CD4-positive, alpha-beta T cell treated with Interleukin-6 at 100 ng/mL for 8 hours (primary cell): ENCODE results near the gene ZRSR2.
A peak's percentile ranks its signal among the peaks of the same experiment; 100 is the strongest.
"Not testable (repeated sequence)": the region's sequence is repeated elsewhere in the genome, so short reads cannot be mapped to it uniquely, and the experiment has no call there.

ENCODE experiments used
- DNase-seq: peaks from one replicate; pipeline ENCODE4 v3.0.0-alpha.2; 2020; ENCODE audit warnings: mixed read lengths, low spot score

ZRSR2 gene

DNA sequence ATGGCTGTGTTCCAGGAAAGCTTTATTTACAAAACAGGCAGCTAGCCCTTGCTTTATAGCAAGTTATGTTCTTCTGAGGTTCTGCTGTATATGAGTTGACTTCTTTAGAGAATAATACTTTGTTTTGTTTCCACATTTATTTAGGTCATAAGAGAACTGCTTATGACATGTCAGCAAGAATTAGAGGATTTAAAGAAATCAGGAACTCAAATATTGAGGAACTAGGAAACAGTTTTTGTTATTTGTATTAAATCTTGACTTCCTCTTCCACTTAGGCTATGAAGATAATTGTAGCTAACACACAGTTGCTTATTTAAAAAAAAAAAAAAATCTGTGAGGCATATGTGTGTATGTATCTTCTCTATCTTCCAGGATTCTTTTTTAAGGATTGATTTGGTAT is 14.3 kb downstream of the ZRSR2 start:
- no peak for DNase-seq

DNA sequence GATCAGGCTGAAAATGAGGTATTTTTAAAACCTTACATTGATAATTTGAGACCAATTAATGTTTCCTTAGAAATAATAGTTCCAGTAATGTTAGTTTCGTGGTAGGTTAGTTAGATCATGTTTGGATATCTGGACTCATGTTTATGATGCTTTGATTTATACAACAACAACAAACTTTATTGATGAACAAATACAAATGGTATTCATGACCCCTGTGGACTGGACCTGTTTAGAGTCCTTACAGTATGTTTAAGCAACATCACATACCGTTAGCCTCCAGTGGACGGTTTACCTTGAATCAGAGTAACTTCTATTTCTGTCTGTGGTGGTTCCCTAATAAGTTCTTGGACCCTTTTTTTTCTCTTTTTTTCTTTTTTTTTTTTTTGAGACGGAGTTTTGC is 18.0 kb downstream of the ZRSR2 start:
- DNase-seq, result no peak

DNA sequence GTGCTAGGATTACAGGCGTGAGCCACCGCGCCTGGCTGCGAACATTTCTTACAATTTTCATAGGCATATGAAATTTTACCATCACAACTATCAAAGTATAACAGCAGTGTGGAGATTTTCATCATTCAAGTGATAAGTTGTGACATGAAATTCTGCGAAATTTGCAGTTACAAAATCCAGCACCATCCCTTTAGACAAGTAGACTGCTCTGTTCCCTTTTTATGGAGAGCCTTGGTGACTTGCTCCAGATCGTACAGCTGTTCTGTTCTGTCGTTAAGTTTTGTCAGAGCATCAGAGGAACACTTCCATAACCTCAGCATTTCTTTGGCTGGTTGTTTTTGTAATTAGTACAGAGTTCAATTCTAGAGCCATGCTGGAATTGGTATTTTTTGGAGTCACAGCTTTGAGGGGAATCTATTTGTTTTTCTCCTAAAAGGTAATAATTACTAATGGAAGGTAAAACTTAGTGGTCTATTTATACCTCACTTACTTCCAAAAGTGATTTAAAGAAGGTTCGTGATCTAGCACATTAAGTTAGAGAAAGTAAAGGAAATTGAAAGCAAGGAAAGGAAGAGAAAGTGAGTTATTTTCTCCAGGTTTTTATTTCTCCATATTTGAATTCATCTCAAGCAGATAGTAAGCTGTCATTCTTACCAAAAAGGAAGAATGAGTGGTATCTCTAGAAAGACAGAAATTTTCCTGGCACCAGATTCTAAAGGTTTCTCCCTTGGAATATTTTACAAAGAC is 22.1 kb downstream of the ZRSR2 start:
- DNase-seq, result no peak

DNA sequence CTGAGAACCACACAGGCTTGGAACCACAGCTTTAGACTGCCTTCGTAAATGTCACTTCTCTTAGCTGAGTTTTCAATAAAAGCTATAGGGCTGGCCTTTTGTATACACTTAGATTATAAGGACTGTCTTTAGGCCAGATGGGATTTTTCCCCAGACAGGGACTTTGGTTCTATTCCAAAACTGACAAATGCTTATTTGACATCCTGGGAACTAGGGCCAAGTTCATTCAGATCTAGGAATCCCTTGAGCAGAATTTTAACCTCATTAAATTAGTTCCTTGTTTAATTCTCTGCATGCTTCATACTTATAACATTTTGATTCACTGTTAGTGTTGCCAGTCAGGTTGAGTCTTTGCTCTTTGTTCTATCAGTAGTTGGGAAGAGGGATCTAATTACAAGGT is 23.1 kb downstream of the ZRSR2 start:
- DNase-seq, result no peak

DNA sequence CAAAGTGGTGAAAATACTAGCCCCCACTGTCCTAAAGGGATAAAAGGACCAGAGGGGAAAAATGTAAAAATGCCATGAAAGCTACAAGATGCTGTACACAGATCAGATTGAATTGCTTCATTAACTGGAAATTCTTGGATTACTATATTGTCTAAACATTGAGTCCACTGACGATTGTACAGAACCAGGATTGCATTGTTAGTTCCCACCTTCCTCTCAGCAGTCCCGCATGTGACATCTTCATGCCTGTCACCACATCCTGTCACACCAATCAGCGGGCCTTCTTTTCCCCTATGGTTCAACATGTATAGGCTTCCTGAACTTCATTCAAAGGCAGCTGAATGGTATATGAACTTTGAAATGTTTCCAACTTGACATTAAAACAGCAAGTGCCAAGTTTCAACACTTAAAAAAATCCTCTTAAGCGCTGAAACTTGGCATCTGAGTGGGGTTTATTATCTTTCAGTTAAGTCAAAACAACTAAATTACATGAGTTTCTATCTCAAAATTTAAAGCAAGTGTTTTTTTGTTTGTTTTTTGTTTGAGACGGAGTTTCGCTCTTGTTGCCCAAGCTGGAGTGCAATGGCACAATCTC is 24.6 kb downstream of the ZRSR2 start:
- peak; percentile 2 for DNase-seq

DNA sequence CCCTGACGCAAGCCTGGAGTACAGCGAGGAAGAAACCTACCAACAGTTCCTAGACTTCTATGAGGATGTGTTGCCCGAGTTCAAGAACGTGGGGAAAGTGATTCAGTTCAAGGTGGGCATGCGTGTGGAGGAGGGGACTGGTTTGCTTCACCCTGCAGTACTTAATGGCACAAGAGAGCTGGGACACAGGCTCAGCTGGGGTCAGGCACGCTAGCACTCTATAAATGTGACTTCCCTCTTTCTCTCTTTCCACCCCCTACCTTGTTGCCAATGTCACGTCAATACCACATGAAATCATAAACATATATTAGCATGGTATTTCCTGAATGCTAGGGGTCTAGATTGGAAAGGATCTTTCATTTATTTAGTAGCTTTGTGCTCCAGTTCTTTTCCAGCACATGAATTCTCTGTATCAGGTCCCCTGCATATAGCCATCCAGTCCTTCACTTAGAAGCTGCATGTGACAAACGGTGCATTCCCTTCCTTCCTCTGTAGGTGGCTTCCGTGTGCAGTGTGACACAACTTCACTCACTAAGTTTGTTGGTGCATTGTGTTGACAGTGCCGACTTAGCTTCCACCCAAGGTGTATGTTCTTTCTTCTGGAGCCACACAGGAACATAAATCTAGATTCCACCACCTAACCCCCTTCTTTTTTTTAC is 25.6 kb downstream of the ZRSR2 start:
- DNase-seq, result peak; percentile 27

DNA sequence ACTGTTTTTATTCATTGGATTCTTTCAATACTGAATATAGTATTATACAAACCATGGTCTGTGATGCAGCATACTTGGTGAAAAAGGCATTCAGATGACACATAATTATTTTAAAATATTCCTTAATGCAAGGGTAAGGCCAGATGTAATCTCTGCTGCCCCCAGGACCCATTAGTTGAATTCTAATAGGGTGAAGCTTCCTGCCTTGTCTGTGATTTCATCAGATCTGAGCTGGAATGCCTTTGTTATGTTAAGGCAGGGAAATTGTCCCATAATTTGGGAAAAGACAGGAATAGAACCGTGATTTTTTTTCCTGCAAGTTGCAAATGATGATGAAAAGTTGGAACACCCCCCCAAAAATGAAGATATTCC is 26.1 kb downstream of the ZRSR2 start:
- DNase-seq, result no peak

DNA sequence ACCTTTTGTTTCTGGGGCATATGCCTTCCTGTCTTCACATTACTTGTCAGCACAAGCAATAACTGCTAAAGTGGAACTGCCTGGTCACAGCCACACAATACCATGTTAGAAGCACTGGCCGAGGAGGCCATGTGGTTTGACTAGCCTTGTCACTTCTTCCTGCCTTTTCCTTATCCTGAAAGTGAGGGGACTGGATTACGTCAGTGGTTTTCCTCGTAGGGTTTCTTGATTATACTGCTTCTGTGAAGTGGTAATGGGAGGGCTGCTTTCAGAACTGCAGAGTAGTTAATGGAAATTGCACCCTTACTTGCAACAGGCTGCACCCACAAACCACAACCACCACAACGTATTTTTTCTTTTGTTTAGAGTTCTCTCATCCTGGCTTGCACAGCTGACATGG is 26.6 kb downstream of the ZRSR2 start:
- peak; percentile 31 for DNase-seq

DNA sequence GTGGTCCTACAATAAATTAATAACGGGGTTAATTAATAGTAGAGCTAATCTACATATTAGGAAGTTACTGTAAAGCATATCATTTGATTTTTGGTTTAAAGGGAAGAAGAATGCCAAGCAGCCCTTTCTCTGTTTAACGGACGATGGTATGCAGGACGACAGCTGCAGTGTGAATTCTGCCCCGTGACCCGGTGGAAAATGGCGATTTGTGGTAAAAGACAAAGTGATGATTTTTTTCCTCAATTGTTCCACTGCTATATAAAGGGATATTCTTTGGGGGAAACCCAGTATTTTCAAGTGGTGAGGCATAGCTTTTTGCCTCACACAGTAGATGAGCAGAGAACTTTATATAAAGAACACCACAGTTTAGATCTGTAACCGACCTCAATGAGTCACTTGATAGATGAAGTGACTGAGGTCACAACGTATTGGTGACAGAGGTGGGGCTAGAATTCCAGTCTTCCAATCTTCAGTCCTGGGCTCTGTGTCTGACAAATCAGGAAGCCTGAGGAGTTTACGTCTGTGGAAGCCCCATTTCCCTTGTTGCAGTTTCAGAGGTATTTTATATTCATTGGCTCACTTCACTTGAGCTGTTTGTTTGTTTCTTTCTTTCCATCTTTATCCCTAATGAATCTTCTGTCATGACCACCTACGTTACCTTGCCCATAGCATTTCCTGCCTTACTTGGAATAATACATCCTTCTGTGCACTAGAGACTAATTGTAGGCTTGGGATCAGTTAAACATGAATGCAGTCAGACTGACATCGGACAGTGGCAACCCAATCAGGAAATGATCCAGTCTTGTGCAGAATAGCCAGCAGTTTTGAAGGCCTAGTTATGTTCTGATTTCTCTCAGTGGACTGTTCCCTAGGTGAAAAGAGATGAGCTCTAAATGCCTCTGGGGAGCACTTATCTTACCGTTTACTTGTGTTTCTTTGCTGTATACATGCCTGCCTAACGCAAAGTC is 30.1 kb downstream of the ZRSR2 start:
- DNase-seq, result no peak

DNA sequence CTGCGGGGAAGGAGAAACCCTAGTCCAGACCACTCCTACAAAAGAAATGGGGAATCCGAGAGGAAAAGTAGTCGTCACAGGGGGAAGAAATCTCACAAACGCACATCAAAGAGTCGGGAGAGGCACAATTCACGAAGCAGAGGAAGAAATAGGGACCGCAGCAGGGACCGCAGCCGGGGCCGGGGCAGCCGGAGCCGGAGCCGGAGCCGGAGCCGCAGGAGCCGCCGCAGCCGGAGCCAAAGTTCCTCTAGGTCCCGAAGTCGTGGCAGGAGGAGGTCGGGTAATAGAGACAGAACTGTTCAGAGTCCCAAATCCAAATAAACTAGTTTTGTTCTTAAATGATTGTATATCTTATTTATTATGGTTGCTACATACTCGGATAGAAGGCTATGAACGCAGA is 32.6 kb downstream of the ZRSR2 start:
- DNase-seq, result no peak

DNA sequence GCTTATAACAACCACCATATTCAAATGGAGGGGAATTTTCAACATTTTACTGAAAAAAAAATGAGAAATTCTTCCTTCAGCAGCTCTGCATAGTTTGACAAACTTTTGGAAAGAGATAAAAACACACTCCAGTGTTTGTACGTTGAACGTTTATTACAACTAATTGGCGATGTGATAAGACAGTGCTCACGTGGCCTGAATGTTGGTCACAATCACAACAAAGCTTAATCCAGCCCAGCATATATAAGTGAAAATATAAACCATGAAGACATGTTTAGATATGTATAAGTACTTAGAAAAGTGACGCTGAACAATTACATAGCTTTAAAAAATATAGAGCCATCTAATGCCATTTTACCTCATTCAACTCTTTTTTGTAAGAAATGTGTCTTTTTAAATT is 35.7 kb downstream of the ZRSR2 start:
- no peak for DNase-seq

DNA sequence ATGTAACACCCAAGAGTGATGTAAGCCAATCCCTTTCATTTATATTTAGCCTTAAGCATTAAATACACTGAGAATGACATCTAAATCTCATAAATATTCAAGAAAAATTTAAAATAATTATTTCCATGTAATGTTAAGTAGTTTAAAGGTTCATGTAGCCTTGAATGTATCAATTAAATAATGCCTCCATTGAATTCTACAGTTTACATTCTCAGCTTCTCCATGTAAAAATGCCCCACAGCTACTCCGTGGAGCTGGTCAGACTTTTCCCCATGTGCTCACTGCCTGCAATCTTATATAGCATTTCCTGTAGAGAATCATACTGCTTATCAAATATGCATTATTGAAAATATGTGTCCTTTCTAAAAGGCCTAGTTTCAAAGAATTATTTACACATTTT is 38.9 kb downstream of the ZRSR2 start:
- no peak for DNase-seq

DNA sequence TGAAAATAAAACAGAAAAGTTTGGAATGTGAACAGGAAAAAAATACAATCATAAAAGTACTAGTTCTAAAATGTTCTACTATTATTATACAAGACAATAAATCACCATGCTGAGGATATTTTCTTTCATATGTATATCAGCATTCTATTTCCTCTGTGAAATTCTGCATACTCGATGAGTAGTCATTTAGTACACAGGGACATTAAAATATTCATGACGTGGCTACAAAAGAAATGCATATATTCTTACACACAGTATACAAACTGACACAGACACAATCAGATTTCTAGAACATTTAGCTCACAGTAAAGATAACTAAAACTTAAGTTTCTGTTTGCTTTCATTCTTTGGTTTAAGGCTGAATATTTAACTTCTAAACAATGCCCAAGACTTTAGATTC is 41.1 kb downstream of the ZRSR2 start:
- DNase-seq, result not testable (repeated sequence)

DNA sequence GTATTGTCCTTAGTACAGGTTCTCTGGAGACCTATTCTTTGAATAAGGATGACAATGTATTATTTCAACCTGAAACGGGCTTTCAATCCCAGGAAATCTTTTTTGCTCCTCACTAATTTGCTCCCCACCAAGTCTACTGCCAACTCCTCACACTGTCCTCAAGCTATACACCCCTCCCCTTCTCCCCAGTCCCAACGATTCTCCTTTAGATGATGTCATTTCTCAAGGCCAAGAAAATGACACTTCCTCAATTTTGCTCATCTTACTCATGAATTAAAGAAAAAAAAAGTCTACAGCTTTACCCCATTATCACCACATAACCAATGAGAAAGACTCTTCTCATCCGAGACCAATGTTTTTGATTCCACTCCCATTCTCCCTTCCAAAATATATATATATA is 43.8 kb downstream of the ZRSR2 start:
- no peak for DNase-seq

DNA sequence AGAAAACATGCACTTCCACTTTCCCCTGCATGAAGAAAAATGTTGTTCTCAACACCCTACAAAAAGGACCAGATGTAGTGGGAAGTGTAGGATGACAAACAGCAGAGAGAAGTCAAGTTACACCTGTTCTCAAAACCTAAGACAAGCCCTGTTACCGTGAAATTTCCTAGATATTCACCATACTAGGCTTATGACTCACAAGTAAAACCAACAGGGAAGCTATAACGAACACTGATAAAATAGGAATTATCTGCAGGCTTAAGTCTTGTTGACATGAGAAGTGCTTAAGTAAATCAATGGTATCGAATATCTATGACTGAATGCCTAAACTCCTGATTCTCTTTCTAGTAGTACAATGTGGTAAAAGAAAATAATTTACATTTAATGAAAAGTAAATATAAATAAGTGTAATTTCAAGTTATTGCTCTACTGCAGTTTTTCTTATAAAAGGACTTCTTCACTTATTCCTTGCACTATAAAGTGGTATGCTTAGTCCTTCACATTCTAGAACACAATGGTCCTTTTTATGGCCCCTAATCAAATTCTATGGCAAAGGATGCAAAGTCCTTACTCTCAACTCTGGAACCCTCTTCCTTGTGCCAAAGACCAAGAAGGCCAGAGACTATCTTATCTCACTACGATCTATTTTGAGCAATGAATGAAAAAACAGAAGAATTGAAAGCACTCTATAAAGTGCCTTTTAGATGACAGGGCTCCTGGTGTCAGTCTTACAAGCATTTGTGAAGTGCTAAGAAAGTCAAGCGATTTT is 44.7 kb downstream of the ZRSR2 start:
- DNase-seq, result no peak

DNA sequence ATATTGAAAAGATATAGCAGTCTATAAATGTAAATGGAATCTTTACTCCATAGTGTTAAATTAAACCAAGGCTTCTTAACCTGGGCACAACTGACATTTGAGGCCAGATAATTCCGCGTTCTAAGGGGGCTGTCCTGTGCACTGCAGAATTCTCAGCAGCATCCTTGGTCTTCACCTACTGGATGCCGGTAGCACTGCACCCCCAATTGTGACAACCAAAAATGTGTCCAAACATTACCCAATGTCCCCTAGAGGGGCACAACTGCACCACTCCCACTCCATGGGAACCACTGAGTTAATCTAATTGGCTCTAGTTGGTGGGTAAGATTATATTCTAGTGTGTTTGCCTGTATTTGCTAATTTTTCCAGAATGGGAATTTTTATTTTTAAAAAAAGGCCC is 47.7 kb downstream of the ZRSR2 start:
- DNase-seq, result no peak

DNA sequence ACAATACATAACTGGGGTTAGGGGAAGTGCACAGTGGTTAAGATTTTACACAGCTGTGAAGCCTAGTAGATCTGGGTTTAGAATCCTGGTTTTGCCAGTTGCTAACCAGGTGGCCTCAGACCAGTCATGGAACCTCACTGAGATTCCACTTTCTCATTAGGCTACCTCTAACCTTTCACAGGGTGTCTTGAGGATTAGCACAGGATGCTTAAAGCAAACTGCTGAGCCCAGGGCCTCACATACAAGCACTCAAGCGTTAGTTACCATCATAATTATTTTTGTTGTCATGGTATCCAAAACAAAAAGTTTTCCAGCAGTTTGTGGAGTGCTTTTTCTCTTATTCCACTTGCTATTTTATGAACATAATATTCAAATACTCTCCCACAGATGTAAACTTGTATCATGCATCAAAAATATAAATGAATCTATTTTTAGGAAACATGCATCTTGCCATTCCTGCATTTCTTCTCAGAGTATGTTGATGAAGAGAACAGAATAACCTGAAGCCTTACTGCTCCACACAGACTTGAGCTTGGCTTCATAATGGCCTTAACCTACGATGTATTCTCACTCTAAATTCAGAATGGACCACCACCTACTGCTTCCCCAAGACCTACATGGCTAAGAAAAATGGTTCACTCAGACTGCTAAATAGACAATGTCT is 51.7 kb downstream of the ZRSR2 start:
- no peak for DNase-seq

DNA sequence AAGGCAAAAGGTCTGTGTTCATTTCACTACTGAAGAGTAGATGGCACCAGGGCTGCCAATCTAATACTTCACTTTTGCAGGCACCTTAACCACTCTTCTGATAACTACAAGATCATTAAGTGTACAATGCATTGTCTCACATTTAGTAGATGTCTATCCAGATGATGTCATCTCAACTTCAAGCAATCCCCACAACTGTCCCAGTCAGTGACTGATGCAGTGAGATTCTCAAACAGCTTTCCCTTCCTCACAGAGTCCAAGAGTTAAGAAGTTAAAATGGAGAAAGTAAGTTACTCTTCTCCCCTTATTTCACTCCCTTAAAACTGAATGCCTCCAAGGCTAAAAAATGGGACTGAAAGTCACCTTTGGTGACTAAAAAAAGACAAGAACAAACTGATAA is 53.7 kb downstream of the ZRSR2 start:
- DNase-seq, result no peak

DNA sequence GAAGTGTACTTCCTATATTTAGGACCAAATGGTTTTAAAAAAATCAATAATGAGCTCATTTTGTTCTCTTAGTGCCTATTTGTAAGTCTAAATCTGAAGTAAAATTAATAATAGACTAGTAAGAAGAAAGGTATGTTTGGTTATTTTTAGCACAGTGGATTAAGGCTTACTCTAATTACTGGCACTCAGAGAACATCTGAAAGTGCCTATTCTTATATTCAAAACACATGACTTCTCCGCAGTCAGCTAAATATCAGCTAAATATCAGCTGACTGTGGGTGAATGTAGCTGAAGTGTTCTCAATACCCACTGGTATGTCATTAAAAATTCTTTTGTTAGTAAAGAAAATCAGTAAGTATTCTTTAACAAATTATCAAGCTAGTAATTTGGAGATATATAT is 58.3 kb downstream of the ZRSR2 start:
- DNase-seq, result no peak

DNA sequence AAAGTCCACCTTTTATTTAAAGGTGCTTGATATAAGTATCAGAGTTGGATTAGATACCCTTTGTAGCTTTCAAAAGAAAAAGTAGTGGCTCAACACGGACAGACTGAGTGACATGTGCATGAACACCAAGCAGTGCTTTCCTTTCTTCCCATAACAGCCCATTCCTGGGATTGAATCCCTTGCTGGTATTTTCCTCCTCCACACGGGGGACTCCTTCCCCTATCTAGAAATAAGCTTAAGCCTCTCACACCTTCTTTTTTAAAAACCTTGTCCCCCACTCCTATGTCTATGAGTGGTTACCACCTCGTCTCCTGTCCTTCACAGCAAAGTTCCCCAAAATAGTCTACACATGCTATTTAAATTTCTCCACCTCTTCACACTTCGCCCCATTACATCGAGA is 59.3 kb downstream of the ZRSR2 start:
- DNase-seq, result no peak

DNA sequence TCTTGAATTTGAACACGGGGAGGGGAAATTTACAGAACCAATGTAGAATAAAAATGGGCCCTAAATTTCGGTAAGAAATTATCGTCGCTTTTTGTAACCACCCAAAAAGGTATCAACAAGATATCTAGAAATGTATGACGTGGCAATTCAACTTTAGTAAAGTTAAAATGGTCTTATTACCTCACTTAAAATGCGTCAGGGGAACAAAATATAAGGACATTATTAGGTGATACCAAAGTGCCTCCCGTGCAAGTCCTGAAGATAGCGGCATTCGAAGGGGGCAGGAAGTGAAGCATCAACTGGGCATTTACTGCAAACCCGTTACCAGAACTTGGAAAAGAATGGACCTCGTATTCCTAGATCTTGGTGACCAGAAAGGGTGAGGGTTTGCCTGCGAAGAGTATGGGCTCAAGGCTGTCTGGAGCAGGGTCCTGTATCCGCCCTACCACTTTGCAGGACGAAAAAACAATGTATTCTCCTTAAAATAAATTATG is 63.3 kb downstream of the ZRSR2 start:
- DNase-seq, result no peak
